Measurements from ENCODE around the gene THSD4. TPM values are rescaled to one million over a fixed set of nuclear protein-coding genes. Genes with fewer than 3 reads are reported as not detected.

Gene THSD4
- total and polyA plus RNA-seq, 7 donors = 0.21 to 3.1 (median 1.8) TPM

GRCh38 chr15:71226536-71227455 is 111.5 kb downstream of the THSD4 start:
- Histone ChIP-seq H3K27ac (no peak overlapping the region), H3K9me3 (no peaks in the 10 kb centered on the region), H3K27me3 (ENCODE audit: insufficient read depth in 3 of 3, low read length in 2 of 3) (no peaks in the 10 kb centered on the region), H3K4me1 (no peaks in the 10 kb centered on the region), H3K4me3 (no peak overlapping the region), H3K36me3 (ENCODE audit: insufficient read depth in 1 of 2, low read depth in 1 of 2) (no peaks in the 10 kb centered on the region)
- intact Hi-C loops (cut with DNase I) = no loop called here
- DNase-seq = no peak
- 85 to 86% (median 85%) methylated on average over 15 of the region's 15 CpGs for WGBS, 3 donors
- ATAC-seq = no peak
- TF ChIP-seq, protein P1, sequence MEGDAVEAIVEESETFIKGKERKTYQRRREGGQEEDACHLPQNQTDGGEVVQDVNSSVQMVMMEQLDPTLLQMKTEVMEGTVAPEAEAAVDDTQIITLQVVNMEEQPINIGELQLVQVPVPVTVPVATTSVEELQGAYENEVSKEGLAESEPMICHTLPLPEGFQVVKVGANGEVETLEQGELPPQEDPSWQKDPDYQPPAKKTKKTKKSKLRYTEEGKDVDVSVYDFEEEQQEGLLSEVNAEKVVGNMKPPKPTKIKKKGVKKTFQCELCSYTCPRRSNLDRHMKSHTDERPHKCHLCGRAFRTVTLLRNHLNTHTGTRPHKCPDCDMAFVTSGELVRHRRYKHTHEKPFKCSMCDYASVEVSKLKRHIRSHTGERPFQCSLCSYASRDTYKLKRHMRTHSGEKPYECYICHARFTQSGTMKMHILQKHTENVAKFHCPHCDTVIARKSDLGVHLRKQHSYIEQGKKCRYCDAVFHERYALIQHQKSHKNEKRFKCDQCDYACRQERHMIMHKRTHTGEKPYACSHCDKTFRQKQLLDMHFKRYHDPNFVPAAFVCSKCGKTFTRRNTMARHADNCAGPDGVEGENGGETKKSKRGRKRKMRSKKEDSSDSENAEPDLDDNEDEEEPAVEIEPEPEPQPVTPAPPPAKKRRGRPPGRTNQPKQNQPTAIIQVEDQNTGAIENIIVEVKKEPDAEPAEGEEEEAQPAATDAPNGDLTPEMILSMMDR (IDR thresholded peaks at IDR 0.05) = no peak

- 53 to 91% (median 61%) methylated on average over 1 of the region's 1 CpG for WGBS, 3 donors
- ATAC-seq = peak in 2 of 4 donors; percentile 55 to 71
- intact Hi-C loops (cut with DNase I) = no loop called here
Measured at GRCh38 chr15:71228403-71228802, 113.1 kb downstream of the THSD4 start.

GRCh38 chr15:71230303-71230702 is 115.0 kb downstream of the THSD4 start:
- intact Hi-C loops (cut with DNase I) = no loop called here
- WGBS, 3 donors = 94 to 97% (median 95%) methylated on average over 8 of the region's 8 CpGs
- no peaks in the 10 kb centered on the region for H3K36me3 ChIP-seq (ENCODE audit: insufficient read depth in 1 of 2, low read depth in 1 of 2)
- ATAC-seq = no peak
- no peaks in the 10 kb centered on the region for H3K4me1 ChIP-seq
- no peaks in the 10 kb centered on the region for H3K9me3 ChIP-seq
- TF ChIP-seq, protein P1 (IDR thresholded peaks at IDR 0.05) = no peak
- no peak overlapping the region for H3K27ac ChIP-seq
- no peaks in the 10 kb centered on the region for H3K27me3 ChIP-seq (ENCODE audit: insufficient read depth in 3 of 3, low read length in 2 of 3)
- DNase-seq = no peak
- no peak overlapping the region for H3K4me3 ChIP-seq

More at GRCh38 chr15:71228403-71228802, 113.1 kb downstream of the THSD4 start:
- Histone ChIP-seq H3K4me3 (no peak overlapping the region), H3K4me1 (no peaks in the 10 kb centered on the region), H3K9me3 (no peaks in the 10 kb centered on the region), H3K27ac (no peak overlapping the region), H3K27me3 (ENCODE audit: insufficient read depth in 3 of 3, low read length in 2 of 3) (no peaks in the 10 kb centered on the region), H3K36me3 (ENCODE audit: insufficient read depth in 1 of 2, low read depth in 1 of 2) (no peaks in the 10 kb centered on the region)
- TF ChIP-seq, protein P1 (IDR thresholded peaks at IDR 0.05) = no peak
- DNase-seq = no peak

DNA sequence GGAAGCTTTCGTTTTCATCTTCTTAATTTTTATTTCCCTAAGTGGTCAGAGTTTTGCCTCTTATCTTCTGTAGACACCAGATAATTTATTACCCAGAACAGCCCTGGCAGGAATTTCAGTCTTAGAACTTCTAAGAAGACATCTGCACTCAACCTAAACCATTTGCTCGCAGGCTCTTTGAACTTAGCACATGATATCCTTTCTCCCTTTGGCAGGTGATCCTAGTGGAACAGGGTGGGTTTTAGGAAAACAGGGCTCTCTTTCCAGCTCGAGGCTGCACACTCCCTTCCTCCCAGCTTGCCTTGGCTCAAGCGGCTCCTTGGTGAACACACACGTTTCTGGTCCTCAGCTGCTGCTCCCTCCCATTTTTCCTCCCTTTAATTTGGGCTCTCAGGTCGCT is 116.5 kb downstream of the THSD4 start:
- no peak for ATAC-seq
- no peak for DNase-seq
- intact Hi-C loops (cut with DNase I) = no loop called here
- 56 to 79% (median 66%) methylated on average over 6 of the region's 6 CpGs for WGBS, 3 donors
- Histone ChIP-seq H3K9me3 (no peaks in the 10 kb centered on the region), H3K36me3 (ENCODE audit: insufficient read depth in 1 of 2, low read depth in 1 of 2) (no peaks in the 10 kb centered on the region), H3K4me3 (no peak overlapping the region), H3K4me1 (no peaks in the 10 kb centered on the region), H3K27ac (no peak overlapping the region), H3K27me3 (ENCODE audit: insufficient read depth in 3 of 3, low read length in 2 of 3) (no peaks in the 10 kb centered on the region)
- TF ChIP-seq, protein P1 (IDR thresholded peaks at IDR 0.05) = no peak
